SK-N-SH (cell line): ENCODE data around the gene COMT. TPM values are rescaled to one million over a fixed set of nuclear protein-coding genes. Genes with fewer than 3 reads are reported as not detected.

Experiments used
- CTCF ChIA-PET: fragments of 300-600, 350-600 bp; formaldehyde crosslinking; extraction: SDS; loops from one replicate; lab custom pipeline; 2021; lab: Yijun Ruan, JAX
- POLR2A ChIA-PET: fragments of 350-600 bp; sonication (Branson Sonifier 250); formaldehyde crosslinking; extraction: SDS; loops from one replicate; lab custom pipeline; 2020; ENCODE audit warnings: antibody characterized with exemption, inconsistent platforms; lab: Yijun Ruan, JAX
- DNase-seq: peaks from one replicate; pipeline ENCODE4 v3.0.0; 2012
- H2AFZ ChIP-seq: fragments of 200-600 bp; sonication (generic); 2 replicates; pipeline ENCODE4 v1.8.1; 2016; ENCODE audit warnings: antibody characterized with exemption, mild to moderate bottlenecking, low read depth
- H3F3A ChIP-seq: fragments of 200-600 bp; sonication (generic); replicated peaks from 2 replicates; pipeline ENCODE3; 2016; ENCODE audit warnings: antibody characterized with exemption, mild to moderate bottlenecking; ENCODE audit not compliant: insufficient read depth
- H3K27ac ChIP-seq, 2 experiments: fragments of 200-500 bp in 1 of 2; fragments of 200-600 bp in 1 of 2; sonication (Bioruptor generic) in 1 of 2; sonication (generic), shearing (Covaris generic) in 1 of 2; 2 replicates each; pipeline versions ENCODE4 v1.5.1 to v1.6.1; 2014 to 2016; ENCODE audit warnings: low read depth in 2 of 2, inconsistent platforms in 1 of 2, low read length in 1 of 2, mild to moderate bottlenecking in 1 of 2, mixed read lengths in 1 of 2
- H3K27me3 ChIP-seq: fragments of 200-600 bp; sonication (generic), shearing (Covaris generic); 2 replicates; pipeline ENCODE4 v1.6.1; 2016; ENCODE audit warnings: mixed run types; ENCODE audit not compliant: insufficient read depth
- H3K36me3 ChIP-seq, 2 experiments: fragments of 200-500 bp in 1 of 2; fragments of 200-600 bp in 1 of 2; sonication (Bioruptor generic) in 1 of 2; sonication (generic) in 1 of 2; replicated peaks in 1 of 2; 2 replicates each; pipeline versions ENCODE3 to v1.5.1; 2014 to 2016; ENCODE audit warnings: low read length in 1 of 2, mild to moderate bottlenecking in 1 of 2; ENCODE audit not compliant: insufficient read depth in 2 of 2, control insufficient read depth in 1 of 2
- H3K4me1 ChIP-seq, 2 experiments: fragments of 200-500 bp in 1 of 2; fragments of 200-600 bp in 1 of 2; sonication (Bioruptor generic) in 1 of 2; sonication (generic), shearing (Covaris generic) in 1 of 2; 2 replicates each; pipeline versions ENCODE4 v1.5.1 to v1.6.1; 2014 to 2016; ENCODE audit warnings: low read depth in 1 of 2, low read length in 1 of 2, mixed run types in 1 of 2; ENCODE audit not compliant: insufficient read depth in 2 of 2, control insufficient read depth in 1 of 2
- H3K4me2 ChIP-seq: fragments of 200-600 bp; sonication (generic), shearing (Covaris generic); 2 replicates; pipeline ENCODE4 v1.6.1; 2017; ENCODE audit warnings: mixed run types
- H3K4me3 ChIP-seq, 2 experiments: fragments of 200-500 bp in 1 of 2; fragments of 200-600 bp in 1 of 2; sonication (Bioruptor generic) in 1 of 2; sonication (generic), shearing (Covaris generic) in 1 of 2; 2 replicates each; pipeline versions ENCODE4 v1.5.1 to v1.8.1; 2014 to 2016; ENCODE audit warnings: low read depth in 2 of 2, inconsistent platforms in 1 of 2, low read length in 1 of 2, mild to moderate bottlenecking in 1 of 2, mixed read lengths in 1 of 2, moderate library complexity in 1 of 2
- H3K79me2 ChIP-seq: fragments of 200-600 bp; sonication (generic); 2 replicates; pipeline ENCODE4 v1.8.1; 2017; ENCODE audit warnings: mild to moderate bottlenecking; ENCODE audit not compliant: insufficient read depth
- H3K9ac ChIP-seq: fragments of 200-600 bp; sonication (generic); 2 replicates; pipeline ENCODE4 v1.6.1; 2017; ENCODE audit warnings: mixed run types
- H3K9me2 ChIP-seq: fragments of 200-600 bp; sonication (generic); 2 replicates; pipeline ENCODE4 v1.6.1; 2017; ENCODE audit warnings: mixed run types
- H3K9me3 ChIP-seq: fragments of 200-600 bp; sonication (generic); 2 replicates; pipeline ENCODE4 v1.6.1; 2017; ENCODE audit warnings: mixed run types, mild to moderate bottlenecking, moderate library complexity
- H4K20me1 ChIP-seq: fragments of 200-600 bp; sonication (generic); 2 replicates; pipeline ENCODE4 v1.6.1; 2017; ENCODE audit warnings: mild to moderate bottlenecking, mixed run types; ENCODE audit not compliant: insufficient read depth
- CHD2 ChIP-seq: fragments of 150-350 bp; IDR thresholded peaks from 2 replicates; pipeline ENCODE4 v1.6.1; 2018; ENCODE audit warnings: low read length; ENCODE audit not compliant: partially characterized antibody
- ELF1 ChIP-seq: IDR thresholded peaks from 2 replicates; pipeline ENCODE4 v1.4.0; 2012
- EP300 ChIP-seq, 2 experiments: IDR thresholded peaks; 2 replicates each; pipeline versions ENCODE4 v1.4.0 to v1.6.1; 2012; ENCODE audit warnings: borderline replicate concordance in 1 of 2, low read depth in 1 of 2, low read length in 1 of 2
- EZH2phosphoT487 ChIP-seq: fragments of 200-600 bp; sonication (generic); IDR thresholded peaks from 2 replicates; pipeline ENCODE4 v1.6.1; 2017; ENCODE audit warnings: low read depth, mixed run types, mild to moderate bottlenecking, antibody characterized with exemption, moderate library complexity, borderline replicate concordance
- FOSL2 ChIP-seq: IDR thresholded peaks from 2 replicates; pipeline ENCODE4 v1.4.0; 2012; ENCODE audit warnings: low read depth, mild to moderate bottlenecking, moderate library complexity, borderline replicate concordance
- FOXJ3 ChIP-seq: sonication (generic); formaldehyde crosslinking; IDR thresholded peaks from 2 replicates; pipeline ENCODE4 v1.5.1; 2020; ENCODE audit warnings: mild to moderate bottlenecking, missing genetic modification reagents
- FOXM1 ChIP-seq: IDR thresholded peaks from 2 replicates; pipeline ENCODE4 v1.4.0; 2012; ENCODE audit warnings: low read depth, mild to moderate bottlenecking
- JUND ChIP-seq: IDR thresholded peaks from 2 replicates; pipeline ENCODE4 v1.4.0; 2012
- MEF2A ChIP-seq: IDR thresholded peaks from 2 replicates; pipeline ENCODE4 v1.4.0; 2012; ENCODE audit warnings: low read depth, borderline replicate concordance
- MXI1 ChIP-seq: IDR thresholded peaks from 2 replicates; pipeline ENCODE4 v1.6.1; 2012; ENCODE audit warnings: mild to moderate bottlenecking, low read depth, low read length, improper control_type of control experiment
- NRF1 ChIP-seq: IDR thresholded peaks from 2 replicates; pipeline ENCODE4 v1.6.1; 2012; ENCODE audit warnings: low read depth, mild to moderate bottlenecking, low read length
- RCOR1 ChIP-seq: fragments of 150-350 bp; IDR thresholded peaks from 2 replicates; pipeline ENCODE4 v1.6.1; 2017; ENCODE audit warnings: antibody characterized with exemption, low read length
- RFX5 ChIP-seq: IDR thresholded peaks from 2 replicates; pipeline ENCODE4 v1.6.1; 2012; ENCODE audit warnings: mild to moderate bottlenecking, improper control_type of control experiment, low read length
- SMC3 ChIP-seq: IDR thresholded peaks from 2 replicates; pipeline ENCODE4 v1.6.1; 2012; ENCODE audit warnings: low read depth, low read length, improper control_type of control experiment
- TAF1 ChIP-seq: IDR thresholded peaks from 2 replicates; pipeline ENCODE4 v1.6.1; 2012; ENCODE audit warnings: low read depth, mild to moderate bottlenecking, low read length, moderate library complexity, borderline replicate concordance
- TCF12 ChIP-seq: IDR thresholded peaks from 2 replicates; pipeline ENCODE4 v1.4.0; 2012
- TEAD4 ChIP-seq: IDR thresholded peaks from 2 replicates; pipeline ENCODE4 v1.4.0; 2012; ENCODE audit warnings: mild to moderate bottlenecking, borderline replicate concordance; ENCODE audit not compliant: insufficient read depth
- YY1 ChIP-seq: IDR thresholded peaks from 2 replicates; pipeline ENCODE4 v1.4.0; 2012; ENCODE audit warnings: low read depth, mild to moderate bottlenecking
- WGBS: methylation state at CpG from one replicate; pipeline ENCODE4 v1.1.6; 2017; ENCODE audit warnings: low lambda C conversion rate; 5-methylcytosine and 5-hydroxymethylcytosine counted together
- polyA plus RNA-seq, 3 experiments: library from polyadenylated mRNA; depleted of rRNA; stranded (reverse); fragments of >200 nt; gene quantifications; 2 replicates each; pipeline ENCODE4 v1.2.3, GENCODE V29; 2012
- TF ChIP-seq, protein P1 (sequence below): IDR thresholded peaks from 2 replicates; pipeline ENCODE4 v1.4.0; 2012; ENCODE audit warnings: low read depth, borderline replicate concordance
- TF ChIP-seq, protein P2 (sequence below): IDR thresholded peaks from 2 replicates; pipeline ENCODE4 v1.4.0; 2012; ENCODE audit warnings: low read depth
- TF ChIP-seq, protein P3 (sequence below): IDR thresholded peaks from 2 replicates; pipeline ENCODE4 v1.4.0; 2012; ENCODE audit warnings: low read depth, borderline replicate concordance
- TF ChIP-seq, protein P4 (sequence below): IDR thresholded peaks from 2 replicates; pipeline ENCODE4 v1.6.1; 2012; ENCODE audit warnings: mild to moderate bottlenecking, low read depth, low read length, moderate library complexity
- TF ChIP-seq, protein P5 (sequence below): IDR thresholded peaks from 2 replicates; pipeline ENCODE4; 2012
- TF ChIP-seq, protein P6 (sequence below): fragments of 150-350 bp; IDR thresholded peaks from 2 replicates; pipeline ENCODE4 v1.6.1; 2017; ENCODE audit warnings: antibody characterized with exemption, low read length, low read depth, borderline replicate concordance

Gene COMT
- polyA plus RNA-seq, 1 of the 3 experiments (the other 2 are of a cell fraction) = 343 TPM

DNA sequence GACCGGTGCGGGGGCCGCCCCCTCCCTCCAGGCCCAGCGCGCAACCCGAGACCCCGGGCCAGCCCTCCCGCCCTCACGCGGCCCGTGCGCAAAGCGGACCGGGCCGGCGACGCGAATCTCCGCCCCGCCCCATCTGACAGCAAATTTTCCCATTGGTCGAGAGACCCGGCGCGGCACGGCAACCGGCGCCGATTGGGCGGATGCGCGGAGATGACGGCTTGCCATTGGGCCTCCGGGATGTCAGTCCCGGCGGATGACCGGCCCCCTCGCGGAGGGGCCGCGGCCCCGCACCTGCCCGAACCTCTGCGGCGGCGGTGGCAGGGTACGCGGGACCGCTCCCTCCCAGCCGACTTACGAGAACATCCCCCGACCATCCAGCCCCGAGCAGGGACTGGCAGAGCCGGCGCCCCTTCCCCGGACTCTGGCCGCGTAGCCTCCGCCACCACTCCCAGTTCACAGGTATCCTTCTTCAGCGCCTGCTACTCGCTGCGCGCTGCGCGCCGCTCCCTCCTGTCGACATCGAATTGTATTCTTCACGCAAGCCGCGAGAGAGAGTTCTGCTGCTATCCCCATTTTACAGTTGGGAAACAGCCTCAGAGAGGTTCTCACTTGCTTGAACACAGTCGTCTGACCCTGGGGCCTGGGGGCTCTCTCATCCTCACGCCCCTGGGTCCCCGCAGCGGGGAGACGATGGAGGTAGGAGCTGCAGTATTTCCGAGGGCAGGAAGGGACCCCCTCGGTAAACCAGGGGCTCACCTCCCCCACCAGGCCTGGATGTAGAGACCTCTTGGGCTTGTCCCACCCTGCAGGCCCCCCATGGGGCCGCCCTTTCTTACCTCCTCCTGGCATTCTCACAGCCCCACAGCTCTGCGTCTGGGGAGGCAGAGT lies 75.4 kb downstream of the COMT start, which contains the start of gene ARVCF:
Gene ARVCF, minus strand, starts transcription at position 90 of the 888 bp plus-strand sequence. CDS start 26,029 bp downstream, outside the sequence.
- H3K27ac ChIP-seq = peak within 1 kb of the TSS in 1 of 2 experiments; percentile 50; a peak in 1 of 4 replicates
- H3K36me3 ChIP-seq = no peaks in the 10 kb centered on the region
- ChIA-PET CTCF (interaction anchor here (0.7 to 8.8 kb wide), 3 partner anchors 36 to 49 kb away, joined by 5 to 501 read pairs (median 46); no protein-coding TSS in a partner anchor), POLR2A (no interaction called here)
- H3K27me3 ChIP-seq = no peaks in the 10 kb centered on the region
- H3K9me2 ChIP-seq = no peaks in the 10 kb centered on the region
- no peaks in the 10 kb centered on the region for H3K9me3 ChIP-seq
- H3K4me1 ChIP-seq = peaks cover 0 to 51% of the 10 kb centered on the region in 2 experiments; a peak in 1 of 4 replicates
- peak within 1 kb of the TSS; percentile 94 for H3K4me2 ChIP-seq
- DNase-seq = peak; percentile 98
- H3K79me2 ChIP-seq = peaks cover 10% of the 10 kb centered on the region
- H3F3A ChIP-seq = peaks cover 5% of the 10 kb centered on the region
- H3K4me3 ChIP-seq = peak within 1 kb of the TSS; percentile 65 to 69
- no peak within 1 kb of the TSS; the same call in 1 of the 2 replicates for H3K9ac ChIP-seq
- peak within 1 kb of the TSS; percentile 79; the same call in 1 of the 2 replicates for H2AFZ ChIP-seq
- WGBS = 27% methylated on average over 8 of the region's 79 CpGs
- H4K20me1 ChIP-seq = no peaks in the 10 kb centered on the region
- TF ChIP-seq, protein P1, sequence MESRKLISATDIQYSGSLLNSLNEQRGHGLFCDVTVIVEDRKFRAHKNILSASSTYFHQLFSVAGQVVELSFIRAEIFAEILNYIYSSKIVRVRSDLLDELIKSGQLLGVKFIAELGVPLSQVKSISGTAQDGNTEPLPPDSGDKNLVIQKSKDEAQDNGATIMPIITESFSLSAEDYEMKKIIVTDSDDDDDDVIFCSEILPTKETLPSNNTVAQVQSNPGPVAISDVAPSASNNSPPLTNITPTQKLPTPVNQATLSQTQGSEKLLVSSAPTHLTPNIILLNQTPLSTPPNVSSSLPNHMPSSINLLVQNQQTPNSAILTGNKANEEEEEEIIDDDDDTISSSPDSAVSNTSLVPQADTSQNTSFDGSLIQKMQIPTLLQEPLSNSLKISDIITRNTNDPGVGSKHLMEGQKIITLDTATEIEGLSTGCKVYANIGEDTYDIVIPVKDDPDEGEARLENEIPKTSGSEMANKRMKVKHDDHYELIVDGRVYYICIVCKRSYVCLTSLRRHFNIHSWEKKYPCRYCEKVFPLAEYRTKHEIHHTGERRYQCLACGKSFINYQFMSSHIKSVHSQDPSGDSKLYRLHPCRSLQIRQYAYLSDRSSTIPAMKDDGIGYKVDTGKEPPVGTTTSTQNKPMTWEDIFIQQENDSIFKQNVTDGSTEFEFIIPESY = no peak
- TF ChIP-seq, protein P2, sequence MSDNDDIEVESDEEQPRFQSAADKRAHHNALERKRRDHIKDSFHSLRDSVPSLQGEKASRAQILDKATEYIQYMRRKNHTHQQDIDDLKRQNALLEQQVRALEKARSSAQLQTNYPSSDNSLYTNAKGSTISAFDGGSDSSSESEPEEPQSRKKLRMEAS = no peak
- TF ChIP-seq TCF12 (no peak), FOXM1 (no peak), CHD2 (peak; percentile 77), TEAD4 (no peak), ELF1 (no peak), TAF1 (no peak), JUND (no peak), RFX5 (peak; percentile 98), FOXJ3 (no peak), YY1 (no peak), NRF1 (0 out of 2 replicates have a peak, but pooled peaks have one; percentile 19), EZH2phosphoT487 (no peak), EP300 (IDR thresholded peaks at IDR 0.05; ENCODE audit: borderline replicate concordance in 1 of 2, low read depth in 1 of 2, low read length in 1 of 2) (no peak), MEF2A (no peak), SMC3 (no peak), FOSL2 (no peak), MXI1 (no peak), RCOR1 (no peak)
- TF ChIP-seq, protein P3, sequence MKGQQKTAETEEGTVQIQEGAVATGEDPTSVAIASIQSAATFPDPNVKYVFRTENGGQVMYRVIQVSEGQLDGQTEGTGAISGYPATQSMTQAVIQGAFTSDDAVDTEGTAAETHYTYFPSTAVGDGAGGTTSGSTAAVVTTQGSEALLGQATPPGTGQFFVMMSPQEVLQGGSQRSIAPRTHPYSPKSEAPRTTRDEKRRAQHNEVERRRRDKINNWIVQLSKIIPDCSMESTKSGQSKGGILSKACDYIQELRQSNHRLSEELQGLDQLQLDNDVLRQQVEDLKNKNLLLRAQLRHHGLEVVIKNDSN = no peak
- TF ChIP-seq, protein P4, sequence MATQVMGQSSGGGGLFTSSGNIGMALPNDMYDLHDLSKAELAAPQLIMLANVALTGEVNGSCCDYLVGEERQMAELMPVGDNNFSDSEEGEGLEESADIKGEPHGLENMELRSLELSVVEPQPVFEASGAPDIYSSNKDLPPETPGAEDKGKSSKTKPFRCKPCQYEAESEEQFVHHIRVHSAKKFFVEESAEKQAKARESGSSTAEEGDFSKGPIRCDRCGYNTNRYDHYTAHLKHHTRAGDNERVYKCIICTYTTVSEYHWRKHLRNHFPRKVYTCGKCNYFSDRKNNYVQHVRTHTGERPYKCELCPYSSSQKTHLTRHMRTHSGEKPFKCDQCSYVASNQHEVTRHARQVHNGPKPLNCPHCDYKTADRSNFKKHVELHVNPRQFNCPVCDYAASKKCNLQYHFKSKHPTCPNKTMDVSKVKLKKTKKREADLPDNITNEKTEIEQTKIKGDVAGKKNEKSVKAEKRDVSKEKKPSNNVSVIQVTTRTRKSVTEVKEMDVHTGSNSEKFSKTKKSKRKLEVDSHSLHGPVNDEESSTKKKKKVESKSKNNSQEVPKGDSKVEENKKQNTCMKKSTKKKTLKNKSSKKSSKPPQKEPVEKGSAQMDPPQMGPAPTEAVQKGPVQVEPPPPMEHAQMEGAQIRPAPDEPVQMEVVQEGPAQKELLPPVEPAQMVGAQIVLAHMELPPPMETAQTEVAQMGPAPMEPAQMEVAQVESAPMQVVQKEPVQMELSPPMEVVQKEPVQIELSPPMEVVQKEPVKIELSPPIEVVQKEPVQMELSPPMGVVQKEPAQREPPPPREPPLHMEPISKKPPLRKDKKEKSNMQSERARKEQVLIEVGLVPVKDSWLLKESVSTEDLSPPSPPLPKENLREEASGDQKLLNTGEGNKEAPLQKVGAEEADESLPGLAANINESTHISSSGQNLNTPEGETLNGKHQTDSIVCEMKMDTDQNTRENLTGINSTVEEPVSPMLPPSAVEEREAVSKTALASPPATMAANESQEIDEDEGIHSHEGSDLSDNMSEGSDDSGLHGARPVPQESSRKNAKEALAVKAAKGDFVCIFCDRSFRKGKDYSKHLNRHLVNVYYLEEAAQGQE = no peak
- TF ChIP-seq, protein P5, sequence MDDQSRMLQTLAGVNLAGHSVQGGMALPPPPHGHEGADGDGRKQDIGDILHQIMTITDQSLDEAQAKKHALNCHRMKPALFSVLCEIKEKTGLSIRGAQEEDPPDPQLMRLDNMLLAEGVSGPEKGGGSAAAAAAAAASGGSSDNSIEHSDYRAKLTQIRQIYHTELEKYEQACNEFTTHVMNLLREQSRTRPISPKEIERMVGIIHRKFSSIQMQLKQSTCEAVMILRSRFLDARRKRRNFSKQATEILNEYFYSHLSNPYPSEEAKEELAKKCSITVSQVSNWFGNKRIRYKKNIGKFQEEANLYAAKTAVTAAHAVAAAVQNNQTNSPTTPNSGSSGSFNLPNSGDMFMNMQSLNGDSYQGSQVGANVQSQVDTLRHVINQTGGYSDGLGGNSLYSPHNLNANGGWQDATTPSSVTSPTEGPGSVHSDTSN = peak; percentile 100
- TF ChIP-seq, protein P6, sequence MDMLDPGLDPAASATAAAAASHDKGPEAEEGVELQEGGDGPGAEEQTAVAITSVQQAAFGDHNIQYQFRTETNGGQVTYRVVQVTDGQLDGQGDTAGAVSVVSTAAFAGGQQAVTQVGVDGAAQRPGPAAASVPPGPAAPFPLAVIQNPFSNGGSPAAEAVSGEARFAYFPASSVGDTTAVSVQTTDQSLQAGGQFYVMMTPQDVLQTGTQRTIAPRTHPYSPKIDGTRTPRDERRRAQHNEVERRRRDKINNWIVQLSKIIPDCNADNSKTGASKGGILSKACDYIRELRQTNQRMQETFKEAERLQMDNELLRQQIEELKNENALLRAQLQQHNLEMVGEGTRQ = no peak
